CMK (cell line): ENCODE measurements around the gene PROX2.

ENCODE experiments used
- DNase-seq: peaks from one replicate; pipeline ENCODE4 v3.0.0-alpha.2; 2010; ENCODE audit warnings: low read depth

The PROX2 gene

DNA sequence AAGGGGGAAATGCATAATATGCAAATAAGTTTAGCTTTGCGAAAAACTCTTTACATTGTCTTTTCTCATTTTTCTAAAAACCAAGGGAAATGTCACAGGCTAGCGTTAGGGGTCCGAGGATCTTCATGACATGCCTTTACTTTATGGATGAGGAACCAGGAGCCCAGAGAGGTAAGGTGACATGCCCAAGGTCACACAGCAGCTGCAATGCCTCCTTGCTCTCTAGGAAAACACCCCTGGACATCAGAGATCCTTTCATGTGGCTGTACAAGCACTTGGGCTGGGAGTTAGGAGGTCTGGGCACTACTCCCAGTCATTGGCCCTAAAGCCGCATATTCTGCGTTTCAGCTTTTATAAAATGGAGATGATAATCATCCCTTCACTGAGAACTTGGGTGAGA is 741 bp downstream of the PROX2 start:
- DNase-seq, result no peak

GRCh38 chr14:74871819-74872218 is 4.1 kb downstream of the PROX2 start:
- DNase-seq, result no peak

- no peak for DNase-seq
Measured at GRCh38 chr14:74868739-74869138, 7.2 kb downstream of the PROX2 start.

DNA sequence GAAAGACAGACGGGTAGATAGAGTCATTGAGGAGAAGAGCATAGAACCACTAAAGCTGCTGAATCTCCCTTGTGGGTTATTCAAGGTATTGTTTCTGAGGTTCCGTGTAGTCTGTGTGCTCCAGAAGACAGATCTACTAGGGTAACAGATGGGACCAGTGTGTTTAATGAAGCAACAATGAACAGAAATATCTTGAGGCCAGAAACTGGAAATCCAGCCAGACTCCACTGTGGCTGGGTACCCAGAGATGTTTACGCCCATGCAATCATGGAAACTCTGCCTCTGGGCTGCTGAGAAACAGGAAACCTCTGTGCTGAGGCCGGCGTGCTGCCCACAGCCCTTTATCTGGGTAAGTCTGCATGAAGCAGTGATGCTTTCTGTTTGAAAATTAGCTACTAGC is 8.3 kb downstream of the PROX2 start:
- no peak for DNase-seq

DNA sequence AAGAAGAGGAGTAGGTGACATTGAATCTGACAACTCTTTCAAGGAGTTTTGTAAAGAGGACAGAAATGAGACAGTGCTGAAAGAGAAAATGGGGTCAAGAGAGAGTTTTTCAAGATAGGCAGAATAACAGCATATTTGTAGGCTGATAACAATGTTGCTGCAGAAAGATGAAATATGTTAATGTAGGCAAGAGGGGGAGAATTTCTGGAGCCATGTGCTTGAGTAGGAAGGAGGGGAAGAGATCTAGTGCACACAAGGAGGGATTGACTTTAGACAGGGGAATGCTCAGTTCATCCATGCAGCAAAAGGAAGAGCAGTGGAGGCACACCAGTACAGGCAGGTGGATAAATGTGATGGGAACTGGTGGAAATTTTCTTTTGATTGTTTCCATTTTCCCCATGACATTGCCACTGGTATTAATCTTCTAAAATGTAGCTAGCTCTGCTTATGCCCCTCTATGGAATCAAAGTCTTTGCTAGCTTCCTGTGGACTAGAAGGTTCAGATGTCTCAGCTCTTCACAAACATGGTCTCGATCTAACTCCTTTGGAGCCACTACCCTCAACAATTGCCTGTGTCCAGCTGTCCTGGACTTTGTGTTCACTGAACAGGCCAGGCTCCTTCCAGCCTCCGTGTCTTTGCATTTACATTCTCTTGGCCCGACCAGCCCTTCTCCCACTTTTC is 9.1 kb downstream of the PROX2 start:
- DNase-seq, result no peak

GRCh38 chr14:74865156-74865555 is 10.8 kb downstream of the PROX2 start:
- no peak for DNase-seq

DNA sequence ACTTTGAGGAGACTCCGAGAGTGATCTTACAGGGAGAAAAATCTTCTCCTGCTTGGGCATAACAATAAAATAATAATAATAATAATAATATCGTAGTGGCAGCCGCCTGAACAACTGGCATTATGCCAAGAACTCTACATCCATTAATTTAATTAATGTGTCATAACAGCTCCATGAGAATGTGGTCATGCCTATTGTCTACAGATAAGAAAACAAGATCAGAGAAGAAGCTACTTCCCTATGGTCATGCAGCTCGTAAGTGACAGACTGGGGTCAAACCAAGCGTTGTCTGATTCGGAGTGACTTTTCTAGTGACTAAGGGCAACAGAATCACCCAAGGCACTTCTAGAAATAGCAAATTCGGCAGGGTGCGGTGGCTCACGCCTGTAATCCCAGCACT is 11.7 kb downstream of the PROX2 start:
- no peak for DNase-seq

DNA sequence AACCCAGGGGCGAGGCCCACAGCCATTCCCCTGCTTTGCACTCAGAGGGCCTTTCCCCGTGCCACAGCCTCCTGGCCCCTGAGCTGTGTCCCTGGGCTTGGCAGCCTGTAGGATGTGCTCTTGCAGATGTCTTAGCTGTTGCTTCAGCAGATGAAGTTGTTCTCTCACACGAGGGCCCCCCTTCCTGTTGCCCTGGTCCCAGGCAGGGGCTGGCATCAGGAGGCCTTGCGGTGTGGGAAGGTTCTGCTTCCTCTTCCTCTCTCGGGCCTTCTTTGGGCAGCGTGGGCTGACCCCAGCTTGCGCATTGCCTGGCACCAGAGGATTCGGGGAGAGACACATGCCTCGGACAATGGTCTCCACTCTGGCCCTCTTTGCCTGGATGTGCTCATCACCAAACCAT is 12.7 kb downstream of the PROX2 start:
- peak; percentile 49 for DNase-seq

- no peak for DNase-seq
Measured at GRCh38 chr14:74861734-74862090, 14.2 kb downstream of the PROX2 start.

- peak; percentile 52 for DNase-seq
Measured at GRCh38 chr14:74860899-74861733, 14.8 kb downstream of the PROX2 start.

DNA sequence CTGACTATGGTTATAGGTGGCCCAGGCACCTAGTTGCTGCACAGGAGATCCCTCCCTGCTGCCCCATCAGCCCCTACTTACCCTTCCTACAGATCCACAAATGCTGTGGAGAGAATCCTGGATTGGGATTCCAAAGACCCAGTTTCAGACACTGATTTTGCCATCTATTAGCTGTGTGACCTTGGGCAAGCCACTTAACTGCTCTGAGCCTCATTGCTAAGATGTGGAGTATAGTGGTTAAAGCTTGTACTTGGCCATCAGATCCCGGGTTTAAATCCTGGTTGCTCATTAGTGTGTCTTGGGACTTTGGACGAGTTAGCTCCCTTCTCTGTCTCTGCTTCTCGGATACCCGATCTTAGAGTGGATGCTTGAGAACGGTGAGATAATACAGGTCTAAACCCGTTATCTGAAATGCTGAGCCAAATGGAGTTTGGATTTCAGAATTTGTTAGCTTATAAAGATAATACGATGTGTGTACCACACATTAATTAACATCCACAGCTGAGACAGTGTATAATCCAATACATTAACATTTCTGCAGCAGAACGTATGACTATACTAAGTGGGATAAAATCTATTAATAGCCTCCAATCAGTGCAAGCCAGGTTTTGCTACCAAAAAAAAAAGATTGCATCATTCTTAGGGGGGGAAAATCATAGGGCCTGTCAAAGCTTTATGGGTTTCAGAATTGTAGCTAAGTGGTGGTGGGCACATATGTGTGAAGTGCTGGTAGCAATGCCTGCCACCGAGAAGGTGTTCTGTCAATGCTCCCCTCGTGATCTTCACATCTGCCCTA is 16.0 kb downstream of the PROX2 start:
- DNase-seq, result no peak

- no peak for DNase-seq
Measured at GRCh38 chr14:74858022-74858421, 17.9 kb downstream of the PROX2 start.

- DNase-seq, result no peak
Measured at GRCh38 chr14:74856366-74856765, 19.6 kb downstream of the PROX2 start.

DNA sequence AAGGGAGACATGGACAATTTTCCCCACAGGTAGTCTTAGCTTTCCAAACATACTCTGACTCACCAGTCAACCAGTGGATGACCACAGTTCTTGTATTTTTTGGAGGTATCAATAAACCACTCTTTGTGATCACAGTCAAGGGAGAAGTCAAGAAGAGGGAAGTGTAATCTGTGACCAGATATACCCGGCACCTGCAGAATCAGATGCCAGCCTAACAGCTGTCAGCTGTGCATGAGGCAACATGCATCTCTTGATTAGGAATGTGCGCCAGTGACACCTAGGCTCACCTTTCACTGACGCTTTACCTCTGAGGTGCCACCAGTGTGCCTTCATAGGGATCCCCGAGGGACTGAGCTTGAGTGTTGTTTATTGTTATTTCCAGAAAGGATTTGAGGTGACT is 20.0 kb downstream of the PROX2 start:
- DNase-seq, result no peak

- DNase-seq, result no peak
Measured at GRCh38 chr14:74855021-74855420, 20.9 kb downstream of the PROX2 start.

DNA sequence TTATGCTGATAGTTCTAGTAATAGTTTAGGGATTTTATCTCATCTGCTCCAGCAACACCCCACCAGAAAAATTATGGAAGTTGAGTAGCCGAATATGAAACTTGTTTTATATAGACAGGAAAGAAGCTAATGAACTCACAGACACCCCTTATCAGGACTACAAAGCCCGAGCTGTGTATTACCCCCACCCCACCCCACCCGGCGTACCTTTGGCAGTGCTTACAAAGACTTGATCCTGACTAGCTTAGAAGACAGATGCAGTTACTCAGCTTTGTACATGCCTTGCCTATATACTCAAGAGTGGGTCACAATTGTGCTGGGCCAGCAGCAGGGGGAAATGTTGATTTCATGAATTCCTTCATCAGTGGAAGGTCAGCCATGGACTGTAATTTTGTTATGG is 22.4 kb downstream of the PROX2 start:
- DNase-seq, result no peak

GRCh38 chr14:74852922-74853530 is 22.9 kb downstream of the PROX2 start:
- no peak for DNase-seq

DNA sequence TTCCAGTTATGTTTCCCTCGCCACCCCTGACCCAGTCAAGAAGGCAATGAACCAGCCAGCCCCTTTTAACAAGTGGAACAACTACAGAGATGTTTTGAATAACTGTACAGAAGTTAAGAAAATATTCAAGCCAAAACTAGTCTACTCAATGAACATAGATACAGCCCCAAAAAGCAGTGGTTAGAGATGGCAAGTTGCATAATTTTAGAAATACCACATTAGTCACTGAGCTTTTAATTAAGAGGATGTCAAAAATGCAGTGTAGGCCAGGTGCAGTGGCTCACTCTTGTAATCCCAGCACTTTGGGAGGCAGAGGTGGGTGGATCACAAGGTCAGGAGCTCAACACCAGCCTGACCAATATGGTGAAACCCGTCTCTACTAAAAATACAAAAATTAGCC is 27.2 kb downstream of the PROX2 start:
- no peak for DNase-seq

DNA sequence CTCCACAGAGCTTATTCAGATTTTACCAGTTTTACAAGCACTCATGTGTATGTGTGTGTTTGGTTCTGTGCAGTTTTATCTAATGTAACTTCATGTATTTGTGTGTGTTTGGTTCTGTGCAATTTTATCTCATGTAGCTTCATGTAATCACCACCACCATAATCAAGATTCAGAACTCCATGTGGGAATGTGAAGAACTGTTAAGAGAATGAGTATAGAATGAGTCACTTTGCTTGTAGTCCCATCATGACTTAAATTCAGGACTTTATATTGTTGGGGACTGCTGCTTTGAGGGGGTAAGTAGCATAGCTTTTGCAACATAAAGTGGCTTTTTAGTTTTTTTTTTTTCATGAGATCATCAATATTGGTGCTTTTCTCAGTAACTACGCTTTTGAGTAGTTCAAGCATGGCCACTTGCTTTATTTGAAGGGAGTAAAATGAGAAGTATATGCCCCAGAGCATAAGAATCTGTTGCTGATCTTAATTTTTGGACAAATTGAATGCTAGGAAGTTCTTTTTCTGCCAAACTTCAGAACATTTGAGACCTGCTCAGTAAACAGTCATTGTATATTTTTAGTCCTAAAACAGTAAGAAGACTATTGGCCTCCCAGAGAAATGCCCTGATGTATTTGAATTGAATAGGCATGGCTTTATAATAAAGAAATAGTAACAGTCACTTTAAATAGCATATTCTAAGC is 28.8 kb downstream of the PROX2 start:
- no peak for DNase-seq

- DNase-seq, result no peak
Measured at GRCh38 chr14:74846168-74846567, 29.8 kb downstream of the PROX2 start.

GRCh38 chr14:74843653-74844052 is 32.3 kb downstream of the PROX2 start:
- DNase-seq, result no peak
